GM19239 (cell line): ENCODE measurements around the gene AKAP8.
"Not testable (repeated sequence)": the region's sequence is repeated elsewhere in the genome, so short reads cannot be mapped to it uniquely, and the experiment has no call there.

ENCODE experiments used
- DNase-seq: peaks from one replicate; pipeline ENCODE4 v3.0.0; 2011; ENCODE audit warnings: low spot score; ENCODE audit not compliant: insufficient read length
- FAIRE-seq: peaks from 2 replicates; lab custom pipeline; 2011; peaks lifted over from hg19 to GRCh38; lab: Jason Lieb, UNC

The AKAP8 gene

GRCh38 chr19:15404097-15404779, 24.7 kb upstream of the AKAP8 start:
- FAIRE-seq: no peak

DNA sequence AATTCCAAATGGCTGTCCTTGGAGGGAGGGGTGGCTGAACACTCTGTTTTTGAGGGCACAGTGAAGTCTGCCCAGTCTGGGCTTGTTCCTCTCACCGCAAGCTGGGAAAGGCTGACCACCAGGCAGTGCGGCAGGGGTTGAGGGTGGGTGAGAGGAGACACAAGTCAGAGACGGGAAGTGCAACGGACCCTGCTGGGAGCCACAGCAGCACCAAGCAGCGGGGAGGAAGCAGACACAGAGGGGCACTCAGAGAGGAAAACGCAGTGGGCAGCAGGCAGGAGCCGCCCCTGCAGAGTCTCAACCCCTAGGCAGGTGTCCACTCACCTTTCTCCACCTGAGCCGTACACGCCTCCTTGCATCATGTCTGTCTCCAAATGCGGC, 23.6 kb upstream of the AKAP8 start:
- no peak for FAIRE-seq

More at GRCh38 chr19:15404097-15404779, 24.7 kb upstream of the AKAP8 start:
- no peak for DNase-seq

DNA sequence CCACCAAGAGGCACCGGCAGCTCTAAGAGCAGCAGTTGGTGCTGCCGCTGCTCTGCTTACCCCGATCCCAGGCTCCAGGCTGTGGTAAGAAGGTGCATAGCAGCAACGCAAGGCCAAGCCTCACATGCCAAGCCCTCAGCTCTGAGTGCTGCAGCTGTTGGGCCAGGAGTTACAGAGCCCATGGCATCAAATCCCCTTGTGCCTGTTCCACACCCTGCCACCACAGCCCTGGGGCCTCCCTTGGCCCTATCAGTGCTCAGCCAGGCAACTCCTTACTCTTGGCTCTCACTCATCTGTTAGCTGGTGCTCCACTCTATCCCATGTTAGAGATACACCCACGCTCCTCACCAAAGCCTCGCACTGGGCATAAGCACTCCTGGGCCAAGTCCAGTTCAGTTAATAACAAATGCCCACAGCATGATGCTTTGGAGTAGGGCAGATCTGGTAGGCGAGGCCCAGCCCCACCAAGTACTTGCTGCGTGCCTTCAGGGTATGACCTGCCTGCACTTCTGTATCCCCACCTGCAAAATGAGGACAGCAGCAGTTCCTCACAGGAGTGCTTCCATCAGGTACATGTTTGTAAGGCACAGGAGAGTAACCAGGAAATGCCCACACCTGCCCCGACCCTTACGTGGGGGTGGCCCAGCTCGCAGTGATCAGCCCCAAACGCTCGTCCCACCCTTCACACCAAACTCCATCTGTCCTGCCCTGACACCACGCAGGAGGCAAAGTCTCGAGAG, 23.0 kb upstream of the AKAP8 start:
- DNase-seq: no peak
- FAIRE-seq: no peak

More for the DNA sequence above, 23.6 kb upstream of the AKAP8 start:
- DNase-seq: no peak

- DNase-seq (no peak), FAIRE-seq (no peak)
These were observed 21.8 kb upstream of the AKAP8 start for GRCh38 chr19:15401397-15401710.

DNA sequence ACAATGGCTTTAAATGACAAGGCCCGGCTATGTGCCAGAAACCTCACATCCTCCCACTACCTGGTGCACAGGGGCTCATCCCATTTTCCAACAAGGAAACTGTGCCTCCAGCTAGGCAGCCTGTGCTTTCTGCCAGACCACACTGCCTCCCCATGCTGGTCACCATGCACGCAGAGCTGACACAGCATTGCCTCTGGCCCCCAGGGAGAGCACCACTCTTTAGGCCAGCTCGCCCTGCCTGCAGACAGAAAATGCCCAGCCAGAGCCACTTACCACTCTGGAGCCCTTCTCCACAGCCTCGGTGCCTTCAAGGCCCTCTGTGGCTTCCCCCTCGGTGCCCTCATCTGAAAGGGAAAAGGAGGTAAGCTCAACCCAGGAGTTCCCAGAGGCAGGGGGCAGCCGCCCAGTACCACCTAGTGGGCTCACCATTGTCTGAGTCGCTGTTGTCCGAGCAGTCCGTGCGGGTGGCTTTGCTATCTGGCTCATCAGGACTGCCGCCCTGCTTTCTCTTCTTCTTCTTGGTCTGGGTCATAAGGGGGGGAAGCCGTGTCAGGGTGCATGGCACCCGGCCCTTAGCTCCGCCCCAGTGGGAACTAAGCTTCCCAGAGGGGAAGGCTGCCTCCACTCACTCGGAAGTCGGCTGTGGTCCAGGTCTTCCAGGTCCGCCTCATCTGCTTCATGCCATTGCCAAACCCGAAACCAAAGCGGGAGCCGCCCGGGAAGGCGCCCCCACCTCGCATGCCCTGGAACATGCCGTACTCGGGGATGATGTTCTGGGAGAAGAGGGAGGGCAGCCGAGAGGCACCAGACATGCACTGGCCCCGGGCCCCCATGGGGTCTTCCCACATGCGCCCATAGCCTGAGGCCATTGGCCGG, 21.2 kb upstream of the AKAP8 start:
- FAIRE-seq: no peak
- DNase-seq: no peak

- FAIRE-seq (no peak), DNase-seq (no peak)
These were observed 20.0 kb upstream of the AKAP8 start for GRCh38 chr19:15399635-15400034.

- DNase-seq: no peak
- FAIRE-seq: no peak
These were observed 19.6 kb upstream of the AKAP8 start for GRCh38 chr19:15399234-15399515.

GRCh38 chr19:15398501-15399233, 19.1 kb upstream of the AKAP8 start:
- DNase-seq (no peak), FAIRE-seq (no peak)

GRCh38 chr19:15397782-15398181, 18.2 kb upstream of the AKAP8 start:
- FAIRE-seq: no peak
- DNase-seq: no peak

DNA sequence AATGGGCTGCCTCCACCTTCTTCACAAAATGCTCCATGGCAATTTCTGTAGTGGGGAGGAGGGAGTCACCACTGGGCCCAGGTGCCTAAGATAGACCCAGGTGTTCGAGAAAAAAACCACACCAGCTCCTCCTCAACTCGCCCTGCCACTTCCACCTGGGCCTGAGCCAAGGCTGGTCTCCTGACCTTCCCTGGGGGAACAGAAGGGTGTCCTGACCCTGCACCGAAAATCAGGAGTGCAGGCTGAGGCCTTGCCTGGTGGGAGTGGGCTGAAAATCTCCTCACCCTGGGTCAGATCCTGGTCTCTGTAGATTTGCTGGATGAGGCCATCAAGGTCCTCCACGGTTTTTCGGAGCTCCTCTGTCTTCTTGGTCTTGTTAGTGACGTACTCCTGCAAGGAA, 17.6 kb upstream of the AKAP8 start:
- no peak for FAIRE-seq
- no peak for DNase-seq

GRCh38 chr19:15396436-15396835, 16.8 kb upstream of the AKAP8 start:
- DNase-seq (no peak), FAIRE-seq (no peak)

DNA sequence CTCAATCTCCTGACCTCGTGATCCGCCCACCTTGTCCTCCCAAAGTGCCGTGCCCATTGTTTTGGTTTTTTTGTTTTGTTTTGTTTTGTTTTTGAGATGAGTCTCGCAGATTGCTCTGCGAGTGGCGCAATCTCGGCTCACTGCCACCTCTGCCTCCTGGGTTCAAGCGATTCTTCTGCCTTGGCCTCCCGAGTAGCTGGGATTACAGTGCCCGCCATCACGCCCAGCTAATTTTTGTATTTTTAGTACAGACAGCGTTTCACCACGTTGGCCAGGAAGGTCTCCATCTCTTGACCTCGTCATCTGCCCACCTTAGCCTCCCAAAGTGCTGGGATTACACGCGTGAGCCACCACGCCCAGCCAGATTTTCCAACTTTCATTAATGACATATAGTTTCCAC, 15.7 kb upstream of the AKAP8 start:
- FAIRE-seq, DNase-seq: not testable (repeated sequence)

DNA sequence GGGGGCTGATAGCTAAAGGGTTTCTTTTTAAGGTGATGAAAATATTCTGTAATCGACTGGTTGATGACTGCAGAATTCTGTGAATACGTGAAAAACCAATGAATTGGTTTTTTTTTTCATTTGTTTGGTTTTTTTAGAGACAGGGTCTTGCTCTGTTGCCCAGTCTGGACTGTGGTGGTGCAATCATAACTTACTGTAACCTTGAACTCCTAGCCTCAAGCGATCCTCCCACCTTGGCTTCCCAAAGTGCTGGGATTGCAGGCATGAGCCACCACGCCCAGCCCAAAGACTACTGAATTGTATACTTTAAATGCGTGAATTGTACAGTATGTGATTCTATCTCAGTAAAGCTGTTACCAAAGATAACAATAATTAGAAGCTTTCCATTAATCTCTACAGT, 14.8 kb upstream of the AKAP8 start:
- FAIRE-seq (no peak), DNase-seq (no peak)

GRCh38 chr19:15393963-15394362, 14.4 kb upstream of the AKAP8 start:
- no peak for DNase-seq
- FAIRE-seq: no peak

DNA sequence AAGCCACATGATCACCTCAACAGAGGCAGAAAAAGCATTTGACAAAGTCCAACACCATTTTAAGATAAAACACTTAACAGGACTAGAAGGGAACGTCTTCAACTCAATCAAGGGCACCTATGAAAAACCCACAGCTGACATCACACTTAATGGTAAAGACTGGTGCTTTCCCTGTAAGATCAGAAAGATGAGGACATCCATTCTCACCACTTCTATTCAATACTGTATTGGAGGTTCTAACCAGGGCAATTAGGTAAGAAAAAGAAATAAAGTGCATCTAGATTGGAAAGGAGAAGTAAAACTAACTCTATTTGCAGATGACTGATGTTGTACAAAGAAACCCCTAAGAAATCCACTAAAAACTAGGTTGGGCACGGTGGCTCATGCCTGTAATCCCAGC, 11.2 kb upstream of the AKAP8 start:
- DNase-seq (no peak), FAIRE-seq (no peak)

GRCh38 chr19:15381864-15382263, 2.3 kb upstream of the AKAP8 start:
- no peak for DNase-seq
- no peak for FAIRE-seq

DNA sequence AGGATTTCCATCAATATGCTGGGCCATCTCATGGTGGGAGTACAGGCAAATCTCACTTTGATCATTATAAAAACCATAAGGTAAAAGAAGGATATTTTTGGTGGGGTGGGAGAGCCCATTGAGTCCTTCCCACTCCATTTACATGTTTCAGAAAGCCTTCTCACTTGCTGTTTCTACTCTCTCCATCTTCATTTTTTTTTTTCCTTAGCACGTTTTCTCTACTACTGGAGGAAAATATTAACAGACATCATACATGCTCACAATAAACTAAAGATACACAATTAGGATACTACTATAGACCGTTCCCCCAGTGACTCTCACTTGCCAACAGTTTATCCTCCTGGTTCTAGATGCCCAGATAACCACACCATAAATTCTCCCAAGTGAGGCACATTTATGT, 1.8 kb upstream of the AKAP8 start:
- DNase-seq: no peak
- FAIRE-seq: no peak

DNA sequence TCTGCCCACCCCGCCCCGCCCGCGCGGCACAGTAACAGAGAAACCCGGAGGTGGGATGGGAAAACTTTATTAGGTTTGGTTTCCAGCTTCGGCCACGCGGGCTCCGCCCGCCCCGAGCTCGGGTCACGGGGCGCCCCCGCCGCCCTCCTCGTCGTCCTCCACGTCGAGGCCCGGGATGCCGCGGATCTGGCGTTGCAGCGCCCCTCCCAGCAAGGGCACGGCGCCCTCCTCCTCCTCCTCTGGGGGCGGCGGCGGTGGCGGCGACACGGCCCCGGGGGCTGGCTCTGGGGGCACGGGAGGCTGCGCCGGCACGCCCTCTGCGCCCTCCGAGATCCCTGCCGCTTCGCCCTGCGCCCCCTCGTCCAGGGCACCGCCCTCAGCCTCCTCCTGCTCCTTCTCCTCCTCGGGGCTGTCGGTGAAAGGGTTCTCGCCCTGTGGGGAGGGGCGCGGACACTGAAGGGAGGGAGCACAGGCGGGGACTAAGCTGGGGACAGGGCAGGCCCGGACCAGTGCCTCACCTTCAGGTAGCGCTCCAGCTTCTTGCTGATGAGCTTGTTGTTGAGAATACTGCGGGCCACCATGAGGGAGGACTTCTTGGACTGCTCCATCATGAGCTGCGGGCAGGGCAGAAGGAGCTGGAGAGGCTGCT, 536 bp upstream of the AKAP8 start:
- FAIRE-seq (no peak), DNase-seq (no peak)

DNA sequence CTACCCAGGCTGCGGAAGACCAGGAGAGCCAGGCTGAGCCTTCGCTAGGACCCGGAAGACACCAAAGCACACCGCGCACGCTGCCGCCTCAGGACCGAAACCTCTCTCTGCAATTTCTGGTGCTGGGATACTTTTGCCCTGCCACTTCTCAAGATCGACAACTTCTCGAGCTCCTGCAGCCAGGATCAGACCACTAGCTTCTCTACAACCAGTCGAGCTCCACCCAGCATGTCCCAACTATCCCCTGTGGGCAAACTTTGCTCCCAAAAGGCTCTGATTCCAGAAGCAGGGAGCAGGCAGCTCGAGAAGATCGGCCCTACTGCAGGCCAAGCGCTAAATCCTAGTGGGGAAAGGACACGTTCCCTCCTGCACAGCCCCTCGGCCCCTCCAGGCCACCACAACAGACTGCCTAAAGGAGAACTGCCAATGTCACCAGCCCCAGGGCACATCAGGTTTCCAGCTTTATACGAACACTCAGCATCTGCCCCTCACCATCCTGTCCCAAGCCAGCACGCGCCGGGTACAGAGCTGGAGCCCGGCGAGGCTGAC, 979 bp downstream of the AKAP8 start:
- DNase-seq (peak; percentile 81), FAIRE-seq (peak; percentile 92)
